ENCODE data around the gene TMEM86B.

- no peak for TF ChIP-seq POLR2A (IDR thresholded peaks at IDR 0.05)
- TF ChIP-seq CTCF (IDR thresholded peaks at IDR 0.05) = no peak
Observed at GRCh38 chr19:55266404-55266803, 37.8 kb upstream of the TMEM86B start.

Measured in thyroid gland (tissue), 4 donors.